GM12892 (cell line): ENCODE results near the gene SLC35B1.

Experiments
- POLR2A ChIP-seq: IDR thresholded peaks from 2 replicates; pipeline ENCODE4 v1.6.1; 2011; ENCODE audit warnings: low read depth, low read length, control low read depth
- POLR2AphosphoS5 ChIP-seq: IDR thresholded peaks from 2 replicates; pipeline ENCODE4 v1.6.1; 2011; ENCODE audit warnings: low read depth, low read length, control low read depth

DNA sequence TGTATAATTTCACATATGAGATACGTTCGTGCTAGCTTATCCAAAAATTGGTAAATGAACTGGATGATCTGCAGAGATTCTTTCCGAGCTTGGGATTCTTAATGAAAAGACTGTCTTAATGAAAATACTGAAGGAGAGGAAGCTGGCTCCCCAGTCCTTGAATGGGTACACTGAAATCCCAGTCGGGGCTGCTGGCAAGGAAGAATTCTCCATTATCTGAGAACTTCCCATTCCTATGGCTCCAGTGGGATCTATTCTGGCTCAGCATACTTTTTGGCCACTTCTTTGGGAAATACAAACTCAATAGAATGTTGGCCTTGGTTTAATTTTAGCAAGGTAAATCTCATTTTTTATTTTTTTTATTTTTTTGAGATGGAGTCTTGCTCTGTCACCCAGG lies 23.7 kb upstream of the SLC35B1 start:
- TF ChIP-seq POLR2AphosphoS5 (no peak), POLR2A (no peak)
